ENCODE results near the gene TBXA2R.

The TBXA2R gene

GRCh38 chr19:3550947-3551791 is 55.5 kb downstream of the TBXA2R start:
- DNase-seq: no peak

DNA sequence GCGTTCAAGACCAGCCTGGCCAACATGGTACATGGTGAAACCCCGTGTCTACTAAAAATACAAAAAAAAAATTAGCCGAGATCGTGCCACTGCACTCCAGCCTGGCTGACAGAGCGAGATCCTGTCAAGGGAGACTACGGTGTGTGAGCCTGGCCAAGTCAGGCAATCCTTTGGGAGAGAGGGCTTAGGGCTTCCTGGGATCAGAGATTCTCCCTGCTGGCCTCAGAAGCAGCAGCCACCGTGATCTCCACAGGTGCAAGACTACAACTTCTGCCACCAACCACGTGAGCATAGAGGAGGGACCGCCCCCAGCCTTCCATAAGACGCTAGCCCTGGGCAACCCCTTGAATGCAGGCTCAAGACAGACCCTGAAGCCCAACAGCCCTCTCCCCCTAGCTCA is 56.9 kb downstream of the TBXA2R start:
- no peak for DNase-seq

DNA sequence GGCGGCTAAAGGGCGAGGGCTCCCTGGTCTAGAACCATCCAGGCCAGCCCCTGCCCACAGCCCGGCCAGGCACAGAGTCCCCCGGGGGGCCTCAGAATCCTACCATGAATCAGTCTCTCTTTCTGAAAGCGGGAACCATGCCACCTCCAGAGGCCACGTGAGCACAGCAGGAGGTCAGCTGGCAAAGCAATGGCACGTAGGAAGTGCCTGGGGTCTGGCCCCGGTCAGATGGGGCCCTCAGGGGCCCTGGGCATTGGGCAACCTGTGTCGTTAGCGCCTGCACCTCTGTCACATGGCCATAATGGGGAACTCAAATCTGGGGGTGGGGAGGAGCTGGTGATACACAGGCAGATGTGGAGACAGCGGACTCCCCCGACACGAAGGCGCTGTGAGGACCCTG is 58.1 kb downstream of the TBXA2R start:
- no peak for DNase-seq

GRCh38 chr19:3547767-3548282 is 58.9 kb downstream of the TBXA2R start:
- no peak for DNase-seq

- no peak for DNase-seq
Observed at GRCh38 chr19:3547301-3547731, 59.4 kb downstream of the TBXA2R start.

DNA sequence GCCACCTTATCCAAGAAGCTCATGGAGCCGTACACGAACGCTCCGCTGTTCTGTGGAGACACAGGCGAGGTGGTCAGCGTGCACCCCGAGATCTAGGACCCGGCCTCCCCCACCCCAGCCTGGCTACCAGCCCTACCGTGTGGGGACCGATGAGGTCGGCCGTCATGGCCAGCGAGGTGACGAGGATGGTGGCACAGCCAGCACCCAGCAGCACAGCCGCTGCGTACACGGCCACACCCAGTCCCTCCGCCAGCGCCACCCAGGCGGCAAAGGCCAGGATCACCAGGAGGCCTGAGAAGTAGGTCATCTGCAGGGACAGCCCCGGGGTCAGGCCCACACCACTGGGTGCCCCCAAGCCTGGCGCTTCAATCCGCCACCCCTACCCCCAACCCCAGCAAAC is 60.6 kb downstream of the TBXA2R start:
- DNase-seq: no peak

- no peak for DNase-seq
Observed at GRCh38 chr19:3545669-3546034, 61.0 kb downstream of the TBXA2R start.

DNA sequence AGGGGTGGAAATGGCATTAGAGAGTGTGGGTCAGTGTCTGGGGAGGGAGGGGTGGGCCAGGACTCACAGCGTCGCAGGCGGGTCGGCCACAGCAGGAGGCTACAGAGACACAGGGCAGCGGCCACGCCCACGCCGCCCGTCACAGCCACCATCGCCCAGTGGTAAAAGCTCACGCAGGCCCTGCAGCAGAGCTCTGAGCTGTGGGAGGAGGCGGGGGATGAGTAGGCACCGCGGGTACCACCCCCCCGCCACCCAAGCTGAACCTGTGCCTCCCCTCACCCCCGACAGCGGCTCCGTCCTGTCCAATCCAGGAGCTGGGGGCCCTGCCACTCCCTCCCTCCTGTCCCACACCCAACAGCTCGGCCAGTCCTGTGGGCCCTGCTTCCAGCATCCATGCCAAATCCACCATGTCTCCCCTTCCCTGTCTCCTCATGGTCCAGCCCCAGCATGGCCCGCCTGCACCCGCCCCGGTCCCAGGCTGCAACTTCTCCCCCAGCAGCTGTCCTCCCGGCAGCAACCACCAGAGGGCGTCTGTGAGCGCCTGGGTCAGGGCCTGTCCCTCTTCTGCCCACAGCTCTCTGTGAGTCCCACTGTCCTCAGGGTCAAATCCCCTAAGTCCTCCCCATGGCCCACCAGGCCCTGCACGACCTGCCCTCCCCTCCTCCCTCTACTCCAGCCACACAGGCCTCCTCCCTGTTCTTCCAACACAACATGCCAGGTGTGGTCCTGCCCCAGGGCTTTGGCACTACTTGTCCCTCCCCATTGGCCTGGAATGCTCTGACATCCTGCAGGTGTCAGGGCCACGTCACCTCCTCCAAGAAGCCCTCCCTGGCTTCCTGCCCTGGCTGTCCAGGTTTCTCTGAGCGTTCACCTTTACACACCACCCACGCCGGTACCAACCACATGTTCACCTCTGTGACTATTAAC is 61.7 kb downstream of the TBXA2R start:
- DNase-seq: peak; percentile 60 to 81

Data from activated CD4-positive, alpha-beta T cell treated with anti-CD3 and anti-CD28 coated beads for 4 hours (primary cell).